GM12864 (cell line): ENCODE measurements around the gene FGFR3.
A peak's percentile ranks its signal among the peaks of the same experiment; 100 is the strongest.

Experiments
- DNase-seq: peaks from one replicate; pipeline ENCODE4 v3.0.0-alpha.2; 2011; ENCODE audit warnings: low read depth
- H3K4me3 ChIP-seq: 2 replicates; pipeline ENCODE4 v1.5.1; 2011; ENCODE audit warnings: mild to moderate bottlenecking, low read depth, low read length, control low read depth
- TF ChIP-seq, protein P1 (sequence below): IDR thresholded peaks from 2 replicates; pipeline ENCODE4 v1.5.1; 2011; ENCODE audit warnings: low read depth, mild to moderate bottlenecking, moderate library complexity, low read length, control low read depth, inconsistent platforms; ENCODE audit errors: missing control alignments

FGFR3 gene

GRCh38 chr4:1813915-1814314, 20.8 kb downstream of the FGFR3 start:
- no peak for DNase-seq
- H3K4me3 ChIP-seq, result no peak overlapping the region
- TF ChIP-seq, protein P1, sequence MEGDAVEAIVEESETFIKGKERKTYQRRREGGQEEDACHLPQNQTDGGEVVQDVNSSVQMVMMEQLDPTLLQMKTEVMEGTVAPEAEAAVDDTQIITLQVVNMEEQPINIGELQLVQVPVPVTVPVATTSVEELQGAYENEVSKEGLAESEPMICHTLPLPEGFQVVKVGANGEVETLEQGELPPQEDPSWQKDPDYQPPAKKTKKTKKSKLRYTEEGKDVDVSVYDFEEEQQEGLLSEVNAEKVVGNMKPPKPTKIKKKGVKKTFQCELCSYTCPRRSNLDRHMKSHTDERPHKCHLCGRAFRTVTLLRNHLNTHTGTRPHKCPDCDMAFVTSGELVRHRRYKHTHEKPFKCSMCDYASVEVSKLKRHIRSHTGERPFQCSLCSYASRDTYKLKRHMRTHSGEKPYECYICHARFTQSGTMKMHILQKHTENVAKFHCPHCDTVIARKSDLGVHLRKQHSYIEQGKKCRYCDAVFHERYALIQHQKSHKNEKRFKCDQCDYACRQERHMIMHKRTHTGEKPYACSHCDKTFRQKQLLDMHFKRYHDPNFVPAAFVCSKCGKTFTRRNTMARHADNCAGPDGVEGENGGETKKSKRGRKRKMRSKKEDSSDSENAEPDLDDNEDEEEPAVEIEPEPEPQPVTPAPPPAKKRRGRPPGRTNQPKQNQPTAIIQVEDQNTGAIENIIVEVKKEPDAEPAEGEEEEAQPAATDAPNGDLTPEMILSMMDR, result peak; percentile 17

DNA sequence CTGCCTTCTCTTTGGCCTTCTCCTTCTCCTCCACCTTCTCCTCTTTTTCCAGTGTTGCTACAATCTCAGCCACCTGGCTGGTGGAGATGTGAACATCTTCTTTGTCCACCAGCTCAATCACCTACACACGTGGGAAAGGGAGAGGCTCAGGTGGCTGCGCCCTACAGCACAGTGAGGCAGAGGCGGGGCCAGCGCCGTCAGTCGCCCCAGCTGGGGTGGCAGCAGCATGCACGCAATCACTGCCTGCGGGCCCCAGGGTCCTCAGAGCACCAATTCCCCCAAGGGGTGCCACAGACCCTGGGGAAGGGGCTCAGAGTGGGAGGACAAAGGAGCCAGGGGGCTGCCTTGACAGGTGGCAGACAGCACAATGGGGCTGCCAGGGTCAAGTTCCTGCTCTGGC, 21.4 kb downstream of the FGFR3 start:
- H3K4me3 ChIP-seq, result no peak overlapping the region
- no peak for DNase-seq
- TF ChIP-seq, protein P1, result no peak

DNA sequence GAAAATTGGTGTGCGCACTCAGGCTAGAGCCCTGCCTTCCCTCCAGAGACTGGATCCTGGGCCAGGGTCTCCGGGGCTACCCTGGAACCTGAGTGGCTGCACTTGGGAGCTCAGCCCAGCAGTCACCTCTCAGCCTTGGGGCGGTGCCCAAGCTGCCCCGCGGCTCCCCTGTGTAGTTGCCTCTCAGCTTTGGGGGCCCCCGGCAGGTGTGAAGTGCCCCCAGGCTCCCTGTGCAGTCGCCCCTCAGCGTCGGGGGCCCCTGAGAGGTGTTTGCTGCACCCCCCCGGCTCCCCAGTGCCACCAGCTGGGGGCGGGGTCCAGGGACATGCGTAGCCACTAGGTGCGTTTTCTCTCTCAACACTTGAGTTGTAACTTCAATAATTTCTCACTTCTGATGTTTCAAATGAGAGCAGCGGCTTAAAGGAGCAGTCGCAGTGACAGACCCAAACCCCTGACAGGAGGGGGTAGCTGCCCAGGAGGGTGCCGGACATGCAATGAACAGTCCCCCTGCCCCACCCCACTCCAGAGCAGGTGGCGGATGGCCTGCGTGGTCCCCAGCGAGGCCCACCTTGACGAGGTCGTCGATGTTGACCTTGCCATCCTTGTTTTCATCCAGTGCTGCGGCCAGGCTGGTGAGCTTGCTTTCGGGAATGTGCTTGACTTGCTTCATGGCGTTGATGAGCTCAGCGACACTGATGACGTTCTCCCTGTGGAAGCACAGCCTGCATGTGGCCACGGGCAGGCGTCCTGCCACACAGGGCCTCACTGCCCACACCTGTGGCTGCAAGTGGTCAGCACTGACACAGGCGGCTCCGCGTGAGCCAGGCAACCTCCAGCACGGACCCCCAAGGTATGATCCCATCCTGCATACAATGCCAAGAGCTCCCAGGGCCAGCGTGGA, 22.3 kb downstream of the FGFR3 start:
- no peak for DNase-seq
- TF ChIP-seq, protein P1, result no peak
- no peak overlapping the region for H3K4me3 ChIP-seq

DNA sequence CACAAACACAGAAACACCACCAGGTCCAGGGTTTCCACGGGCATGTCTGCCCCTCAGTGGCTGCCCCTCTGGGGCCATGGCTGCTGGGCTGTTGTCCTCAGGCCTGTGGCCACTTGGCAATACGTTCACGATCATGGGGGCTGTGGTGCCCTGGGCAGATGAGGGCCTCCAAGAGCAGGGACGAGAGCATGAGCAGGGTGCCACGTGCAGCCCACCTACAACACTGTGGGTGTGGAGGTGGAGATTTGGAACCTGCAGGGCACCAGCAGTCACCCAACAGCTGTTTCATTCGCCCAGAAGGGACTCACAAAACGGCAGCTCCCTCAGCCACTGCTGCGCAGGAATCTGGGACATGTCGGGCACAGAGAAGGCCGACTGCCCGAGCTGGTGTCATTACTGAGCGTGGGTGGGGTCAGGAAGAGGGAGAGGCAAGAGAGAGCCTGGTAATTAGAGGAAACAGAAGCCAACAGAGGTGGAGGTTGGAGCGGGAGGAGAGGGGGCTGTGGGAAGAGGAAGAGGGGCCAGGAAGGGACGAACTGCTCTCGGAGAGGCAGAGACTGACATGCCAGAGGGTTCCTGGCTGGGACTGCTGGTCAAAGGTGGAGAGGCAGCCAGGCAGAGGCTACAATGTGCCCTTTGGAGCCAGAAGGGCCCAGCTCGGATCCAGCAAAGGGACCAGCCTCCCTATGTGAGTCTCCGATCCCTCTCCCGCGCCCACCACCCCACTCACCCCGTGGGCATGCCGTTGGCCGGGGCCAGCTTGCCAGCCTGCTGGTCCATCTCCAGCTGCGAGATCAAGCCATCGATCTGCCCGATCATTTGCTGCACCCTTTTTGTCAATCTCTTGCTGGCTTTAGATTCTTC, 23.1 kb downstream of the FGFR3 start:
- H3K4me3 ChIP-seq, result no peak overlapping the region
- TF ChIP-seq, protein P1, result no peak
- DNase-seq, result no peak

GRCh38 chr4:1819284-1819683, 26.2 kb downstream of the FGFR3 start:
- DNase-seq, result no peak
- TF ChIP-seq, protein P1, result no peak
- no peak overlapping the region for H3K4me3 ChIP-seq

GRCh38 chr4:1819816-1820215, 26.7 kb downstream of the FGFR3 start:
- TF ChIP-seq, protein P1, result no peak
- no peak for DNase-seq
- no peak overlapping the region for H3K4me3 ChIP-seq
